SK-N-MC (cell line): ENCODE measurements around the gene OR6A2.

Experiments used
- EZH2 ChIP-seq: fragments of 200-600 bp; sonication (generic); IDR thresholded peaks from one replicate; pipeline ENCODE4 v1.6.1; 2017; ENCODE audit warnings: antibody characterized with exemption
- FOXP2 ChIP-seq: optimal IDR thresholded peaks from 2 replicates; pipeline ENCODE3; 2011; ENCODE audit warnings: mild to moderate bottlenecking, moderate library complexity; ENCODE audit not compliant: insufficient read depth; ENCODE audit errors: extremely low read length, control extremely low read depth
- POLR2AphosphoS5 ChIP-seq: IDR thresholded peaks from 2 replicates; pipeline ENCODE4 v1.6.1; 2012; ENCODE audit warnings: mild to moderate bottlenecking, low read depth, low read length, borderline replicate concordance

DNA sequence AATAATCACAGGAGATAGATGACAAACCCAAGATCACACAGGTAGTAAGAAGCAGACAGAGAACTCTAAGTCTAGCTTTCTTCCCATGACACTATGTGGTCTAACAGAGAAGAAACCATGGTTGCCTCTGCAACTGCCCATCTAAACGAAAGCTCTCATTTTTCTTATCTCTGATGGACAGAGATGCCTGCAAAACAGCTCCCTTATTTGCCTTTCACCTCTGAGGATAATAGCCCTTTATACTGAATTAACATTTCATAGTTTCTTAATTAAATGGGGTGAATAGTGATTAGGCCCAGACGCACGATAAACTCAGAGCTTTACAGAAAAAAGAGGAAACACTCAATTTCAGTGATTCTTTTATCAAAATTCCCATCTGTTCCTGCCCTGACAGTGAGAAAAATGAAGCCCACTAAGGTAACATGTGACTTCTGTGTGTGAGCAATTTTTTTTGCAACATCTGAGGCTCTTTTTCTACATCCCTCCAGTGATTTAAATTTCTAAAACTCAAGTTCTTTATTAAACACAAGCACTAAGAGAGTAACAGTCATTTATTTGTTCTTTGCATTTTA, 52.3 kb downstream of the OR6A2 start:
- TF ChIP-seq EZH2 (no peak), POLR2AphosphoS5 (no peak), FOXP2 (no peak)
